HG03575 (cell line): Measurements from ENCODE around the gene C3orf20.
"Not testable (repeated sequence)": the region's sequence is repeated elsewhere in the genome, so short reads cannot be mapped to it uniquely, and the experiment has no call there.

Source experiments
- ATAC-seq: cut with Tn5 transposase; IDR thresholded peaks from one replicate; pipeline ENCODE4 v1.9.1; 2021; ENCODE audit not compliant: unreplicated experiment, insufficient number of reproducible peaks, low FRiP score; ENCODE audit errors: extremely low read depth

The C3orf20 gene

DNA sequence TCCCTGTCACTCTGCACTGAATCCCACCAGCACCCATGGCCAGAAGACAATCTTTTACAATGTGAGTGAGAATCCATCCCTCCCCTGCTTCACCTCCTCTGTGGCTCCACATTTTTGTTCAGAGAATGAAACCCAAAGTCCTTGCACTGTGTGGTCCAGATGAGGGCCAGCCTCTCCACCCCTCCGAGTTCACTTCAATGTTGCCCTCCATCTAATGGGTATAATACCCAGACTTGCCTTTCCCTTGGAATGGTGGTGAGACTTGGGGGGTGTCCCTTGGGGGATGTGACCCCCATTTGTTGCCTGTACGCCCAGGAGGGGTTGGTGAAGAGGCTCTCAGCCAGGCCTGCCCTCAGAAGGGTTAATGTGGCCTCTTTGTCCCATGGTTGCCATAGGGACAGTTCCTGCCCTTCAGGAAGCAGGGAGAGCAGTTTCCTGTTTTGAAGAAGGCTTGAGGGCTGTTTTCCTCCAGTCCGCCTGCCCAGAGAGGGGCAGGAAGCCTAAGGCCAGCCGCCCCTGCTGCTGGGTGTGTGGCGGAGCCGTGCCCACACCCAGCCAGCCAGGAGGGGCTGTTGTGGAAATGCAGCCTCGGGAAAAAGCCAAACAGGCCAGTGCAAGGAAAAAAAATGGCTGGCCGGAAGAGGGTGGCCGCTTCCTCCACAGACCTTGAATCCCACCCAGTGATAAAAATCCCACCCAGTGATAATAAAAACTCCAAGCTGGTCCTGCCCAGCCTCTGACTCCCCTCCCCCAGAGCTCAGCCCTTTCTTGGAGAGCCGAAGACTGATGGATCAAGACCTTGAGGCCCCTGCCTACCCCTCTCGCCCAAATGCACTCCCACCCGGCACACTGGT lies 129.3 kb downstream of the C3orf20 start:
- ATAC-seq, result no peak

DNA sequence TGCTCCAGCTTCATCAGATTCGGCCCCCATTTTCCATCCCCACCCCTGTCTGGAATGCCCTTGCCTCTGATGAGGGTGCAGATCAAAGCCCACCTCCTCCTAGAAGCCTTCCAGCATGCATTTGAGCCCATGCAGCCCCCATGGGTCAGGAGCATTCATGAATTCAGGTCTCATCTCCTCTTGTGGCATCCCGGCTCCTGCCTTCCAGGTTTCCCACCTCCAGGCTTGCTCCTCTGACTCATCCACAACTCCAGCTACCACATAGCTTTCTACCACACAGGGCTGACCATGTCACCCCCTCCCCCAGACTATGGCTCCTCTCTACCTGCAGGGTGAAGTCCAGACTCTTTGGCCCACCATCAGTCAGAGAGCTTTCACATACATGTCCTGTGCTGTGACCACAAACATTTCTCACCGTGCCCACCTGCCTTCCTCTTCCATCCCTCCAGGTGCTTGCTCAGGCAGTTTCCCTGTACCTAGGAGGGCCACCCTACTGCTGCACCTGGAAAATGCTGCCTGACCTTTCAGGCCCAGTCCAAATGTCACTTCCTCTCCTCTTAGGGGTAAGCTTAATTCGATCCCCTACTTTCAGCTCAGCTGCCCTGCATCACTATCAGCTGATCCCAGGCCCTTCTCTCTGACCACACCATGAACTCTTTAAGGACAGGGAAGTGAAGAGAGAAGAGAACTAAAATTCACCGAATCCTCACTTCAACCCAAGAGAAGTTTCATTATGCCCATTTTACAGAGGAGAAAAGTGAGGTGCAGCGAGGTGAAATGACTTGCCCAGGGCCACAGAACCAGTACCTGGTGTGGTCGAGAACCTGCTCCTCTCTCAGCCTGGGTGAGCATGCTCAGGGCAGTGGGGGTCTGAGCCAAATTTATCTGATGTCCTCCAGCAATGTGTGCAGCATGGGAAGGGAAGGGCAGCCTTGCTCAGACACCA lies 130.2 kb downstream of the C3orf20 start:
- ATAC-seq, result no peak

DNA sequence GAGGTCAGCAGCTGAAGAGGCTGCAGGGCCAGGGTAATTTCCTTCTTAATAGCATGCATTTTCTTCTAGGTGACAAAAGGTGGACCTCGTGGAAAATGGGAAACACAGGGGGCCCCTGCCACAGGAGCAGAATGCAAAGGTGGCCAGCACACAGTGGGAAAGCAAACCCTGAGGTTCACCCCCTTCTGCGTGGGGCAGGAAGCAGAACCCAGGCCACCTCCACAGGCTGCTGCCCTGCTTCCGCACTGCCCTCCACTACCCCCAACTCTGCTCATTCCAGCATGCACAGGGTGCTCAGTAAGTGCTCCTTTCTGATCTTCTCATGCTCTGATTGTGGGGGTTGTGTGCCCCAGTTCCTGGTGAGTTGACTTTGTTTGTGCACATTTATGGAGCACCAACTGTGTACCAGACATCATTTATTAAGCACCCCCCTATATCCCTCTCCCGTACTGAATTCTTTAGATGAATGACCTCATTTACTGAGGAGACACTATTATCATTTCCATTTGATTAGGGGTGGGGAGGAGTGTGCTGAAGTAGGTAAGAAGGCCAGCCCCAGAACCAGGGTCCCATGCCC lies 131.1 kb downstream of the C3orf20 start:
- ATAC-seq, result no peak

DNA sequence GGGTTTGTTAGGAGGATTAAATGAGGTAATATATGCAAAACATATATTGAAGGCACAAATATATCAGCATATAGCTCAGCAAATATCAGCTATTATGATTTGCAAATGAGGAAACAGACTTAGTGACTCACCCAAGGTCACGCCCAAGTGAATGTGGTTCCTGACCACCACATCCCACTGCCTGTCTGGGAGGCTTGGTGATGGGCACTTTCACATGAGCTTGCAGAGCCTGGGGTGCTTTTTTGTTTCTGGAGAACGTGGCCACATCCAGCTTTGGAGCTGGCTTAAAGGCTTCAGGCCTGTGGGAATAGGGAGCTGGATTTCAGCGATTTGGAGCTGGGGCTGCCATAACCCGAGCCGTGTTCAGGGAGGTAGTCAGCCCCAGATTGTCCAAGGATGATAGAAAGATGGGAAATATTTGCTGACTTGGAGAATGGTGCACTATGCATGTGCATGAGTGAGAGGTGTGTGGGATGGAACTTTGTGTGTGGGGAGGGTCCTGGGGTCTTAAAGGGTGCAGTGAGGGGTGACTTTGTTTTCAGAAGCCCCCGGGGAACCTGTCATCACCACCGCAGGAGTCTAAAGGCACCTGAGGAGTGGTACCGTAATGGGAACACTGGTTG lies 131.8 kb downstream of the C3orf20 start:
- ATAC-seq, result no peak

DNA sequence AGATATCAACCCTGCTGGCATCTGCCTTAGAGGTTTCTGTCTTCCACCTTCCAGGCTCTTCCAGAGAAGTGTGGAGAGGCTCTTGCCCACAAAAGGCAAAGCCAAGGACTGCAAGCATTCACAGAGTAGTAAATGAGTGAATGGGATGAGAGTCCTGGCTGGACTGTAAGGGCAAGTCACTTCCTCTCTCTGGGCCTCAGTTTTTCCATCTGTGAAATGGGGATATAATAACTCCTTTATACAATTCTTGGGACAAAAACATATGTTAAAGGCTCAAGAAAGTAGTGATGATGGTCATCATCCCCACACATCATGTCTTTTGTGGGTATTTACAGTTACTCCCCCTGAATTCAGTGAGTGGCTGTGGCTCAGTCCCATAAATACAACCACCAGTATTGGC lies 133.1 kb downstream of the C3orf20 start:
- ATAC-seq, result no peak

DNA sequence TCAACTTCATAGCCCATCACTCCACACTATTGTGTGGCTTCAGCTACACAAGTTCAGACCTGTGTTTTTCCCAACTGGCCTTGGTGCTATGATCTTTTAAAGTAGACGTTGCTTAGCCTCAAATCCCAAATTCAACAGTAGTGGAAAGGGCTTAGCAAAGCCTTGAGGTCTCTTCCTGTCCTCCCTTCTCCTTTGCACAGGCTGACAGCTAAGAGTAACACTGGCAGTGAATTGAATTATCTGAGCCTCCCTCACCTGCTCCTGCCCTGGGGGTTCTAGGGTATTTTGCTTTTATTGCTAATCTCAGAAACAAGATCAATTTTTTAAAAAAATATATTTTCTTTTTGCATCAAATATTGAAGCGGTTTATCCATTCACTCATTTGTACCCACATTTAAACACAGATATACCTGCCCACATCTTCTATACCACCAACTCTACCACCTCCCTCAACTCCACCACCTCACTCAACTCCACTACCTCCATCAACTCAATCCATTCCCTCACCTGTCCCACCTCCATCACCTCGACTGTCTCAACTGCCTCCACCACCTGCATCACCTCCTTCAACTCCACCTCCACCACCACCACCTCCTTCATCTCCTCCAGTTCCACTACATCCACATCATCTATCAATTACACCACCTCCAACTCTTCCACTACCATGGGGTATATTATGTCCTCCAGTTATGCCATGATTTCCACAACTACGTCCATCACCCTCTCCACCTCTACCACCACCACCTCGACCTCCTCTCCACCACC lies 133.7 kb downstream of the C3orf20 start:
- ATAC-seq, result no peak

DNA sequence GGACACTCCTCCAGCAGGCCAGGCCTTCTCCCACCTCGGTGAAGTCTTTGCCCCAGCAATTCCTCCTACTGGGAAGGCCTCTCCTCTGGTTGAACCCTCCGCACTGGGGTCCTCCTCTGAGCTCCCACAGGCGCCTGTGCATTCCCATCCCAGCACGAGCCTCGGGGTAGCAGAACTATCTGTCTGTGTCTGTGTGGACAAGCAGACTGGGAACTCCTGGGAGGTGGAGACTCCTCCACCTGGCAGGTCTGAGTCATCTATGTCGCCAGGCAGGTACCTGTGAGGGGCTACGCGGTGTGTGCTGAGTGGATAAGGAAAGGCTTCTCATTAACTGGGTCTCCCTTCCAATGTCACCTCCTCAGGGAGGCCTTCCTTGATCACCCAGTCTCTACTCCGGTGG lies 134.7 kb downstream of the C3orf20 start:
- not testable (repeated sequence) for ATAC-seq

DNA sequence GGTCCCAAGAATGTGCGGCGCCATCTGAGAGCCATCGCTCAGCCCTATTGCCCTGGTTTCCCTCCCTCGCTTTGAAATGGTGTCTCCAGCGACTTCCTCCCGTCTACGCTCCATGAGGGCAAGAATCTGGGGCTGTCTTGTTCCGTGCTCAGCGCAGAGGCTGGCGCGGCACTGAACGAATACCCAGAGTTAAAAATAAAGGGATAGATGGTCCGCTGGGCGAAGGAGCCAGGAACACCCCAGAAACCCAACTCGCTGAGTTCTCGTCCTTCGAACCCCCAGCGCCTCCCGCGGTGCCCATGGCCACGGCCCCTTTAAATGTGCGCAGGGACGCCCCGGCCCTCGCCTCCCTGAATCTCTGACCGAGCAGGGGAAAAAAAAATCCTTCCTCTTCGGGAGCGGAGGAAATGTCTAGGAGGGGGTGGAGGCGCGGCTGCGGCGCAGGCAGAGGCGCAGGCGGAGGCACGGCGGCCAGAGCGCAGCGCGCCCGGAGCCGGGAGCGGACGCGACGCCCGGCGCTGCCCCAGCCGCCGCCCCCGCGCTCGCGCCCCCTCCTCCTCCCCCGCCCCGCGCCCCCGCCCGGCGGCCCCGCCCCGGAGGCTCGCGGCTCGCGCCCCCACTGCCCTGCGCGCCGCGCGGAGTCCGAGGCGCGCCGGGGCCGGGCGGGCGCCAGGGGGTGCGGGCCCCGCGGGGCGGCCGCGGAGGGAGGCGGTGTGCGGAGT lies 135.3 kb downstream of the C3orf20 start:
- no peak for ATAC-seq

DNA sequence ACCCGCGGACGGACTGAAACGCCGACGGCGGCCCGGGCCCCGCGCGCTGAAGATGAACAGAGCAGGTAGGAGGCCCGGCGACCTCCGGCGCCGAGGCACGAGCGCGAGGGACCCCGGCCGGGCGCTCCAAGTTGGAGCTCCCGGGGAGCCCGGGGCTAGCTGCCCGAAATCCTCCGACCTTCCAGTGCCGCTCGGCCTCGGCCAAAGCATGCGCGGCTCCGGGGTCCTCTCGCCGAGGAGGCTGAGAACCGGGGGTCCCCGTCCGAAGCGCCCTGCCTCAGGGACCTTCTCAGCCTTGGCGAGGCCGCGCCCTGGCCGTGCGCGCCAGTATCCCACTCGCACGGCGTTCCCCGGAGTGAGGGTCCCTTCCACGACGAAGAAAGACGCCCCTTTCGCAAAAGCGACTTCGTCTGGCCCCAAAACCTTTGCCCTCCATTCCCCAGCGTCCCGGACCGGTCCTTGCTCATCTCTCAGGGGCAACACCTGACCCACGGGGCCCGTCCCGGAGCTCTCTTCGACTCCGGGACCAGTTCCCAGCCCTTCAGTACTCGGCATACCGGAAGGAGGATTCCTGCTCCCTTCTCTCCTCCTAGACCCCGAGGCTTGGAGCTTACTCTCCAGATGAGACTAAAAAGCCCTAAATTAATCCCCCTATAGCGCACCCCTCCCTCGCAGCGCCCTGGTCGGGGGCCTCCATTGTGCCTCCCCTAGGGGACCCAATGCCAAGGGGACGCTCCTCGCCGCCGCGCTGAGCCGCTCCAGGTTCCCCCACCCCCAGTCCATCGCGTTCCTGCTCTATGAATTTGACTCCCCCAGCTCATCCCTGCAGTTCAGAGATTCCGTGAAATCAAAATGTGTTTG lies 136.1 kb downstream of the C3orf20 start:
- ATAC-seq, result no peak

DNA sequence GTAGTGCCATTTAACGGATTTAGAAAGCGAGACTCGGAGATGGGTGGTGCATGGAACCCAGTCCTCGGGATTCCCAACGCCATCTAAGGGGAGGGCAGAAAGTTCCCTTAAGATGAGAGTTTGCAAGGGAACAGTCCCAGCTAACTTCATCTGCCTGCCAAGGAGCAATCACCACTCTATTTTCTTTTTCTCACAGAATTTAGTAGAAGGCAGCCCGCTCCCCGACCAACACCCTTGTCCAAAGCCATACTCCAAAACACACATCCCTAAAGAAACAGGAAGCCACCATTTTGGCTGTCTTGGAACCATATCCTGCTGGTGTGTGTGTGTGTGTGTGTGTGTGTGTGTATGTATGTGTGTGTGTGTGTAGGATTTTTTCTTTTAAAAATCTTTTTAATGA lies 136.7 kb downstream of the C3orf20 start:
- ATAC-seq, result no peak

DNA sequence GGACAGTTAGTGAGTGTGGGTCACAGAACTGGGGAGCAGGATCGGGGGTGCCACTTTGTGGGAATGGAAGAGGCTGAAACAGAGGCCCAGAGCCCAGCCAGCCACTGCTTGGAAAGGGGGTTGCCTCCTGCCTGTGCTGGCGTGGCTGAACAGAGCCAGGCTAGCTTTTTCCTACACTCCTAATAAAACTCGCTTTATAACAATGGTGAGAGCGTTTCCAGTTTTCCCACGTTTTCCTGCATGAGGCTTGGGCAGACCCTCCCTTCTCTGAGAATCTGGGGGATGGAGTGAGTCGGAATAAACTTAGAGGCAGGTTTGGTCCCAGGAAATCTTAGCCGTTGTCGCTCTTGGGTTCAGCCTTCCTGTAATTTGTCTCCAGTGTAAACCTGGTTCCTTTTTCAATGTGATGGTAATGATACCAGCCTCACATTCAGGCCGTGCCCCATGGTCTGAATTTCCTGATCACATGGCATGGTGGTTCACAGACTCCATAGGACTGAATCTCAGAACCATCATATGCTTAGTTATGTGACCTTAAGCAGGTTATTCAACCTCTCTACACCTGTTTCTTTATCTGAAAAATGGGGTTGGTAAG lies 137.4 kb downstream of the C3orf20 start:
- ATAC-seq, result no peak

DNA sequence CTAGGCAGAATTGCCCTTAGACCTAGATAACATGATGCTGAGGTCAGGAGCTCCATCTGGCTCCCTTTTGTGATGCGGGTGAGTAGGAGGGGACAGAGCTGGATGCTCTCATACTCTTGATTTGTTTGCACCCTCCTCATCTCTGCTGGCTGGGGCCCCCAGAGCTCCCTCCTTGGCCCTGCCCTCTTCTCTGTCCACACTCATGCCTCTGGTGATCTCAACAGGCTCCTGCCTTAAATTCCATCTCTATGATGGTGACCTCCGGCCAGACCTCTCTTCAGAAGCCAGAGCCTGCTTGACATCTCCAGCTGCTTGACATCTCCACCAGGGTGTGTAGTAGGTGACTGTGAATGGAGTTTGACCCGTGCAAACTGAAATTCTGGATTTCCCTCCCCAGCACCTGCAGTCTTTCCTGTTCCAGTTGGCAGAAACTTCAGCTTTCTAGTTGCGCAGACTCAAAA lies 139.5 kb downstream of the C3orf20 start:
- no peak for ATAC-seq

DNA sequence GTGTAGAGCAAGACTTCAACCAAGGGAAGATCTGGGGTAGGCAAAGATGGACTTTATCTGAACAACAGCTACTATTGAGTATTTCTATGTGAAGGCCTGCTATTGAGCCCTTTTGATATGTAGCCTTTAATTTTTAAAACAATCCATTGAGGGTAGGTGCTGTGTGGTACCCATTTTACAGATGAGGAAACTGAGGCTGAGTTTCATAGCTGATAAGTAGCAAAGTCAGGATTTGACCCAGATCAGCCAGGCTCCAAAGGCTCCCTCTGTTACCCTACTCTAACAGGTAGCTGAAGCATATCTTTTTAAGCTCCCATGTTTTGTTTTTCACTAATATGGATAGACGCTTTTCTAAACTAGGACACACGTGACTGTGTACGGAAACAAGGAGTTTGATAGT lies 141.4 kb downstream of the C3orf20 start:
- ATAC-seq, result no peak

DNA sequence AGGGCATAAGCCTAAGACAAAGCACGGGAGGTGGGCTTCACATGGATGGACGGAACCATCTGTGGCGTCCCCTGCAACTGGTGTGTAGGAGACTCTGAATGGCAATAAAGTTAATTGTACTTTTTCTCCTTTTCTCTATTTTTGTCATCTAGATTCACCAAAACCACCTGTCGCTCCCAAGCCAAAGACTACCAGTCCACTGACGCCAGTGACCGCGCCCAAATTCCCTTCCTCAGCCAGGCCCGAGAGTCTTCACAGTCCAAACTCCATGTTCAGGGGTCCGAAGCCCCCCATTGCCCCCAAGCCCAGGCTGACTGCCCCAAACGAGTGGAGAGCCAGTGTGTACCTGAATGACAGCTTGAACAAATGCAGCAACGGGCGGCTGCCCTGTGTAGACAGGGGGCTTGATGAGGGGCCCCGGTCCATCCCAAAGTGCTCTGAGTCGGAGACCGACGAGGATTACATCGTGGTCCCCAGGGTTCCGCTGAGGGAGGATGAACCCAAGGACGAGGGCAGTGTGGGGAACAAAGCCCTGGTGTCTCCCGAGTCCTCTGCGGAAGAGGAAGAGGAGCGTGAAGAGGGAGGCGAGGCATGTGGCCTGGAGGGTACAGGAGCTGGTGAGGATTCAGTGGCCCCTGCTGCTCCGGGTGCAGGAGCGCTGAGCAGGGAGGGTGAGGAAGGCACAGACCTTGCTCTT lies 144.0 kb downstream of the C3orf20 start, which contains the start of gene FGD5:
FGD5 (plus strand) TSS at position 159 of the 697 bp plus-strand sequence; CDS start at position 269, 110 bp downstream.
- ATAC-seq, result no peak

DNA sequence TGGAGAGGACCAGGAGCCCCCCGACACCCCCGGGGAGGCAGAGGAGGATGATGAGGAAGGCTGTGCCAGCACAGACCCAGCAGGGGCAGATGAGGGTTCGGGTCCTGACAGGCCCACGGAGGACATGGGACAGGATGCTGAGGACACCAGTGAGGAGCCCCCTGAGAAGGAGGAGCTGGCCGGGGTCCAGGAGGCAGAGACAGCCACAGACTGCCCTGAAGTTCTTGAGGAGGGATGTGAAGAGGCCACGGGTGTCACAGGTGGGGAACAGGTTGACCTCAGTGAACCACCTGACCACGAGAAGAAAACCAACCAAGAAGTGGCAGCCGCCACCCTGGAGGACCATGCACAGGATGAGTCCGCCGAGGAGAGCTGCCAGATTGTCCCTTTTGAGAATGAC lies 144.7 kb downstream of the C3orf20 start:
- ATAC-seq, result no peak

DNA sequence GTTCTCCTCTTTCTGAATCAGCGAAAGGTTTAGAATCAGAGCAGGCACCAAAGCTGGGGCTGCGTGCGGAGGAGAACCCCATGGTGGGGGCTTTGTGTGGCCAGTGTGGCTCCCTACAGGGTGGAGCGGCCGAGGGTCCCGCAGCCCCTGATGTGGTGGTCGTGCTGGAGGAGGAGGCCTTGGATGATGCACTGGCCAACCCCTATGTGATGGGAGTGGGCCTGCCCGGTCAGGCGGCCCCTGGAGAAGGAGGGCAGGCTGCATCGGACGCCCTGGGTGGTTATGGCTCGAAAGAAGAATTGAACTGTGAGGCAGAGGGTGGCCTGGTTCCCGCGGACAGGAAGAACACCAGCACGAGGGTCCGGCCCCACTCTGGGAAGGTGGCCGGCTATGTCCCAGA lies 145.2 kb downstream of the C3orf20 start:
- ATAC-seq, result no peak
